GM21825 (cell line): ENCODE data around the gene HPD.
A peak's percentile ranks its signal among the peaks of the same experiment; 100 is the strongest.
"Not testable (repeated sequence)": the region's sequence is repeated elsewhere in the genome, so short reads cannot be mapped to it uniquely, and the experiment has no call there.

ENCODE experiments used
- ATAC-seq: cut with Tn5 transposase; IDR thresholded peaks from one replicate; pipeline ENCODE4 v1.9.1; 2021; ENCODE audit warnings: mild to moderate bottlenecking, moderate library complexity; ENCODE audit not compliant: unreplicated experiment

HPD gene

DNA sequence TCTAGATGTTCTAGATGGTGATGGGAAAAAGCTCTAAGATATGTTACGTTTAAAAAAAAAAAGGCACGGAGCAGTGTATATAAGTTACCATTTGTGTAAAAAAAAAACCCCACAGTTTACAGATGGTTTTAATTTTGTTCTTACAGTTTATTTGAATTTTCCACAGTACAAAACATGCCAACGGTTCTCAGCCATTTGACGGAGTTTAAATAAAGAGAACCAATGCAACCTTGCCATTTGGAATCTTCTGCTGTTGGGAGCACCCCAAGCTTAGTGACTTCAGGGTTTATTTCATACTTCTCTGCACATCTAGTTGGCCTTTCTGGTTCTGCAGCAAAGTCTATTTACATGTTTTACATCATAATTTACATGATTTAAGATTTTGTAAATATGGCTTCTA lies 7.7 kb upstream of the HPD start:
- no peak for ATAC-seq

DNA sequence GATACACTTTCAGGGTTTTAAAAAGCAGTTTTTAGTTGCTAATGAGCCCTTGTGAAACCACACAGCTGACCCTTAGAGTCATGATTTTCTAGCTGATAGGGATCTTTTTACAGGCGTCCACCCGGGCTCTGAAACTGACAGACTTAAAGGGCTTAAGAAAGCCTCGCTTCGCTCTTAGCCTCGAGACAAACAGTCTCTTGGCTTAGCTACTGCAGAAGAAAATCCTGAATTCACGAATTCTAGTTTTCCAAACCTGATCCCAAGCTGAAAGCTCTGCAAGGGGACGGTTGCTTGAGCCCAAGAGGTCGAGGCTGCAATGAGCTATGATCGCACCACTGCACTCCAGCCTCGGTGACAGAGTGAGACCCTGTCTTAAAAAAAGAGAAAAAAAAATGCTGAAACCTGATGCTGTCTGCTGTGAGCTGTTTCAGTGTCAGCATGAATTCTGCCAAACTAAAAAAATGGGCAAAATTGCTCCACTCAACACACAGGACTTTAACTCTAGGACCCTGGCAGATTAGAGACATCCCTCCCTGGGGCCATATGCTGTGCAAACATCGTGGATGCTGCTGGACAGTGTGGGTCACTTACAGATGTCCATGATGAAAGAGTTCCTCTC lies 3.1 kb upstream of the HPD start:
- no peak for ATAC-seq

DNA sequence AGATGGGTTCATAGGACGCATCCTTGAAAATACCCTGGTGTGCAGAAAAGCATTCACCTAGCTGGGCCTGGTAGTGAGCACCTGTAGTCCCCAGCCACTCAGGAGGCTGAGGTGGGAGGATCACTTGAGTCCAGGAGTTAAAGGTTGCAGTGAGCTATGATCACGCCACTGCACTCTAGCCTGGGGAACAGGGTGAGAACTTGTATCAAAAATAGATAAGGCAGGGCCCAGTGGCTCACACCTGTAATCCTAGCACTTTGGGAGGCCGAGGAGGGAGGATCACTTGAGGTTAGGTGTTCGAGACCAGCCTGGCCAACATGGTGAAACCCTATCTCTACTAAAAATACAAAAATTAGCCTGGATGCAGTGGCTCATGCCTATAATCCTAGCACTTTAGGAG lies 2.0 kb upstream of the HPD start:
- not testable (repeated sequence) for ATAC-seq

DNA sequence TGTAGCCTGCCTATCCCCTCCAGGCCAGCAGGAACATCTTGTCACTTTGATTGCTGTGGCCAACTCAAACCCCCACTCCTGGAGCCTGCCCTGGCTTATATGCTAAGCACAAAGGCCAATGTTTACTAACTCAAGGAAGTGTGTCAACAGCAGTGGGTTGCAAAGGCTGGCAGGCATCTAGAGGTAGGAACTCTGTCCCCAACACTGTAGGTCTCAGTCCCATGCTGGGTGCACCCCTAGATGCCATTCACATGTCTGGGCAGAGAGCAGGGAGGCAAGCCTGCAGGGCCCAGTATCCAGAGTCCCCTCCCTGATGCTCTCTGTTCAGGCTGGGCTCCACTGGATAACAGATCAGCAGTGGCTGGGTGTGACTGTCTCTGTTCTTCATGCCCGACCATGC lies 1.6 kb upstream of the HPD start:
- no peak for ATAC-seq

DNA sequence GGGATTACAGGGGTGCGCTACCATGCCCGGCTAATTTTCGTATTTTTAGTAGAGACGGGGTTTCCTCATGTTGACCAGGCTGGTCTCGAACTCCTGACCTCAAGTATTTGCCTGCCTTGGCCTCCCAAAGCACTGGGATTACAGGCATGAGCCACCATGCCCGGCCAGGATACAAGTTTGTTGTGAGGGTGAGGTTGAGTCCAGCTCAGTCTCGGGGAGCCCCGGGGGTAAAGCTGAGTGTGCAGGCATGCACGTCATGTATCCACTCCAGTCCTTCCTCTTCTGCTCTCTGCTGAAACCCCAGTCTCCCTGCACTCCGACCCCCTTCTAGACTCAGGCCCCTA lies 369 bp downstream of the HPD start:
- no peak for ATAC-seq

DNA sequence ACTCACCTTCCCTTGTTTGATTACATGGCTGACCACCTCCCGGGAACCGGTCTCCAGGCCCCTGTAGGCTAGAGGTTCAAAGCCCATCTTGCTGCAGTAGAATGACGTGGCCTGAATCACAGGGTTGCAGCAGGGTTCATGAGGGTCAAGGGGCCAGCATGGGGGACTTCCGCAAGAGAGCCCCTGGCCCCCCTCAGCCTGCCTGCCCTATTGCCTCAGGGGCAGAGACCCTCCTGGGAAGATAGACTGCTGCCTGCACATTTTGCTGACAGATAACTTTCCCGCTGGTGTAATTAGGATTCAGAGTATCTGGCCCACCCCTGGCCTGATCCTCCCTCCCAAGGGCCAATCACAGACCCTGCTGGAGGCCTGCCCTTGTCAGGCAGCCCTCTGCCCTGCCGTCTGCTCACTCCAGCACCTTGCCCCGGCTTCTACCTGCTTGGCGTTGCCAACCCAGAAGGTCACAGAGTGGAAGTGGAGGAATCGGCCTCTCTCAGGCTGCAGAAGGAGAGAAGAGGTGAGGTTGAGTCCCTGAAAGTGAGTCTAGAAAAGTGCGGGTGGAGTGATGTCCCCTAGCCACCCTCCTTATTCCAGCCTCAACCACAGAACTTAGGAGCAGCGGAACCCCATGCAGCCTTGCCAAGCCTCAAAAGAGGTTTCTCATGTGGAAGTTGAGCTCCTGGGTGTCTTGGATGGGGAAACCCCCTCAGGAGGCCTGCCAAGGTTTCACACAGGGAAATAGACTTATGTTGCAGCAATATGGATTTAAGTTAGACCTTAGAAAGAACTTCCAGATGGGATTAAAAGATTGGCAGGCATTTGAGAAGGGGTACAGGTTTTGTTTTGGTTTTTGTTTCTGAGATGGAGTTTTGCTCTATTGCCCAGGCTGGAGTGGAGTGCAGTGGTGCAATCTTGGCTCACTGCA lies 1.1 kb downstream of the HPD start:
- ATAC-seq = no peak

DNA sequence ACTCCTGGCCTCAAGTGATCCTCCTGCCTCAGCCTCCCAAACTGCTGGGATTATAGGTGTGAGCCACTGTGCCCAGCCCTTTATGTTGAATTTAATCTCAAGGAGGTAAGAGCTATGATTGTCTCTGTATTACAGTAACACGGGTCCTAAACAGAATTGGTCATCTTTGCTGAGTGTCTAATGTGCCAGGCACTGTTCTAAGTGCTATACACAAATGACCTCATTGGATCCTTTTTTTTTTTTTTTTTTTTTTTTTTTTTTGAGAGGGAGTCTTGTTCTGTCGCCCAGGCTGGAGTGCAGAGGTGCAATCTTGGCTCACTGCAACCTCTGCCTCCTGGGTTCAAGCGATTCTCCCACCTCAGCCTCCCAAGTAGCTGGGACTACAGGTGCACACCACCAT lies 6.3 kb downstream of the HPD start:
- ATAC-seq = not testable (repeated sequence)

DNA sequence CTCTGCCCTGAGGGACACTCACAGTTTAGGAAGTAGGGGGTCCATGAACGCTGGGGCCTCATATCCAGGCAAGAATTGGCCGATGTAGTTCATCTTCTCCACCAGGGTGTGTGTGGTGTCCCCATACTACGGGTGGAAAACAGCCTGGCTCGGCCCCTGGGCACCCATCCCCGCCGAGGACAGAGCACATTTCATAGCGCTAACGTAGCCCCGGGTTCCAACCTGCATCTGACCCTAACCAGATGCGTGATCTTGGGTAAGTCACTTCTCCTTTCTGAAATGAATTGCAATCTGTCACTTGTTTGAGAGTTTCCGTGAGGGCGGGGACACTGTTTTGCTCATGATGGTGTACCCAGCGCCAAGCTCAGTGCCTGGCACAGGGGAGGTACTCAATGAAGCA lies 9.0 kb downstream of the HPD start:
- no peak for ATAC-seq

DNA sequence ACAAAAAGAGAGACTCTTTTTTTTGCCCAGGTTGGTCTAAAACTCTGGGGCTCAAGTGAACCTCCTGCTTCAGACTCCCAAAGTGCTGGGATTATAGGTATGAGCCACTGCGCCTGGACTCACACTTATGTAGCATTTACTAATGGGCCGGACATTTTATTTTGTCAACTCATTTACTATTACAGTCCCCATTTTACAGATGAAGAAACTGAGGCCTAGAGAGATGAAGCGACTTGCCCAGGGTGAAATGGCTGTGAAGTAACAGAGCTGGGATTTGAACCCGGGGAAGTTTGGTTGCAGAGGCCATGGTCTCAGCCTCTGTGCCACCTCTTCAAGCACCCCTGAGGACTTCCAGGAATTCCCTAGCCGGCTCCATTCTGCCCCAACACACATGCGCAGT lies 9.4 kb downstream of the HPD start:
- ATAC-seq = no peak

DNA sequence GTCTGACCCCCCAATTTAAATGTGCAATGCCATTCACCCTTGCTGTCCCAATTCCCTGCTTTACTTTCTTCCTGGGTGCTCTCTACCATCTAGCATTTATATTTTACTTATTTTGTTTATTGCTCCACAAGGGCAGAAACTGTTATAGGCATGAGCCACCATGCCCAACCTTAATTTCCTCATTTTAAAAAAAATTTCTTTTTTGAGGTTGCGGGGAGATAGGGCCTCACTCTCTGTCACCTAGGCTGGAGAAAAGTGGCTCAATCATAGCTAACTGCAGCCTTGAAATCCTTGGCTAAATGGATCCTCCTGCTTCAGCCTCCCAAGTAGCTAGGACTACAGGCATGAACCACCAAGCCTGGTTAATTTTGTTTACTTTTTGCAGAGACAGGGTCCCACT lies 13.0 kb downstream of the HPD start:
- ATAC-seq = no peak

DNA sequence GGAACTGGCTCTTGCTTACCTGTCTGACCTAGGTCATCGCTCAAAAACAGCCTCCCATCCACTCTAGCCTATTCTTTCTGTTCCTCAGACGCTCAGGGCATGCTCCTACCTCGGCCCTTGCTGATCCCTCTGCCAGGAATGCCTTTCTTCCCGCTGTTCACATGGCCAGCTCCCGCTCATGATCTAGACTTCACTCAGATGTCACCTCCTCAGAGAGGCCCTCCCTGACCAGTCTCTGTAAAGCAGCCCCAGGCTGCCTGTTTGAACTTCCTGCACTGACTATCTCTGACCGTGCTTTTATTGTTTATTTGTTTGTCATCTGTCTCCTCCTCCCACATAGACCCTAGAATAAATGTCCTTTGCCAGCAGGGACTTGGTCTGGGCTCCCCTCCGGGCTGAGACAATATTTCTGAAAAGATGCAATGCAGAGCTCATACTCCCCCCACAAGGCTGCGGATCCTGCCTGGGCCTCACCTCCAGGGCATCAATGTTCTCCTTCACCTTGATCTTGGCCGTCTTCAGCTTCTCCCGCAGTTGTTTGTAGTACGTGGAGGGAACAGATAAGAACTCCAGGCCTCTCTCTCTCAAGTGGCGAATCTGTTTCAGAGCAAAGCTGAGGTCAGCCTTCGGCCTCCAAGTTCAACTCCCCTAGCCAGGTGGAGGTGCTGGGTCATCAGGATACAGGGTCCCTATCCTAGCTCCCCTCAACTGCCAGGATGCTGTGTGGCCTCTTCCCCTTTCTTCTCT lies 15.2 kb downstream of the HPD start:
- no peak for ATAC-seq

DNA sequence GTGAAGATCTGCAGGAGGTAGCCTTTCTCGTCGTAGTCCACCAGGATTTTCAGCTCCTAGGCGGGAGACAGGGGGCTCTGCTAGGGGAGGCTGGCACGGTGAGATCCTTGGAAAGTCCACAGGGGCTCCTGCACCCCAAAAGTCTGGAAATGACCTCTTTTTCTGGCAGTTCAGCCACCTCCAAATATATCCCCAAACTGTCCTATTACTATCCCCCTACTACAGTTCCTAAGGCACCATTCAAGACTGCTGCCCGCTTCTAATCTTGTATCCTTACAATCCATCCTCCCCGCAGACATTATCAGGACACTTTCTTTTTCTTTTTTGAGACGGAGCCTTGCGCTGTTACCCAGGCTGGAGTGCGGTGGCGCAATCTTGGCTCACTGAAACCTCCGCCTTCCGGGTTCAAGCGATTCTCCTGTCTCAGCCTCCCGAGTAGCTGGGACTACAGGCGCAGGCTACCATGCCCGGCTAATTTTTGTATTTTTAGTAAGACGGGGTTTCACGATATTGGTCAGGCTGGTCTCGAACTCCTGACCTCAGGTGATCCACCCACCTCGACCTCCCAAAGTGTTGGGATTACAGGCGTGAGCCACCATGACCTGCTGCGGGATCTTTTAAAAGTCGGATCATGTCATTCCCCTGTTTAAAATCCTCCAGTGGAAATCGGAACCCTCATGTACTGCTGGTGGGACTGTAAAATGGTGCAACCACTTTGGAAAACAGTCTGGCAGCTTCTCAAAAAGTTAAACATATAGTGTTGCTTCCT lies 18.5 kb downstream of the HPD start:
- no peak for ATAC-seq

DNA sequence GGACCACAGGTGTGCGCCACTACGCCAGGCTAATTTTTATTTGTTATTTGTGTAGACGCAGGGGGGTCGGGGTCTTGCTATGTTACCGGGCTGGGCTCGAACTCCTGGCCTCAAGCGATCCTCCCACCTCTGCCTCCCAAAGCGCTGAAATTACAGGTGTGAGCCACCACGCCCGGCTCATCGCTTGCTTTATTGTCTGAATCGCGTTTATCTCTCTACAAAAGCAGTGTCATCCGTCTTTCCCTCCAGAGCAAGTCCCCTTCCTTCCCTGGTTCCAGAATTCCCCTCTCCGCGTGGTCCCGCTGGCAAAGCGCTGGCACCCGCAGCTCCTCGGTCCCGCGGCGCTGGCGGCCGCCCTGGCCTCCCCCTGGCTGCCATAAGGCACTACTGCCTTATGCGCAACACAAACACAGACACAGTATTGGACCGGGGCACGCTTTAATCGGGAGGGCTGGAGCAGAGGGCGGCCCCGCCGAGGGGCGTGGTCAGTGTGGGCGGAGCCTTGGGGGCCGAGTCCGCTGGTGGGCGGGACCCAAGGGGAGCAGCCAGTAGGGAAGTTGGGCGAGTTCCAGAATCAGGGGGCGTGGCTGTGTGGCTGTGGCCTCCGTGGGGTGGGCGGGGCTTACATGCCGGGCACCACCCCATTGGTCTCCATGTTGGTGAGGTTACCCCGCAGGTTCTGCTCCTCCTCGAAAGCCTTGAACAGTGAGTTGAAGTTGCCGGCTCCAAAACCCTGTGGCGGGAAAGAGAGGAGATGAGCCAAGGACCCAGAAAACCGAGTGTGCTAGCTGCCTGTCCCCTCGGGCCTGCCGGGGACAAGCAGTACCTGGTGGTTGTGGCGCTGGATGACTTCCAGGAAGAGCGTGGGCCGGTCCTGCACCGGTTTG lies 19.3 kb downstream of the HPD start:
- ATAC-seq = peak; percentile 95

DNA sequence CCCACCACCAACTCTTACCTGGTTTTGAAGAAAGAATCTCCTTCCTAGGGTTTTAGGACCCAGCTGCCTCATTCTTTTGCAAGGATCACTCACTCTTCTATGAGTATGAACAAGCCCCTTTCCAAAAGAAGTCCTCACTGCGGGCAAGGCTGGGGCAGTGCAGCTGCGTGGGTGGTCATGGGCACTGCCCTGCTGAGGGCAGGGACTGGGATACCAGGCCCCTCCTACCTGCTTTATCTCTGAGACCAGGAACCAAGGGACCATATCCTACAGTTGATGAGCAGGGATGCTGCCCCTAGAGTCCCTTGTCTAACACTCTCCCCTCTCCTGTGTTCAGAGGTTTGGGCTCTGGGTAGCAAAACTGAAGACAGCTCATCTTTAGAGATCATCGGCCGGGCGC lies 20.5 kb downstream of the HPD start:
- no peak for ATAC-seq

DNA sequence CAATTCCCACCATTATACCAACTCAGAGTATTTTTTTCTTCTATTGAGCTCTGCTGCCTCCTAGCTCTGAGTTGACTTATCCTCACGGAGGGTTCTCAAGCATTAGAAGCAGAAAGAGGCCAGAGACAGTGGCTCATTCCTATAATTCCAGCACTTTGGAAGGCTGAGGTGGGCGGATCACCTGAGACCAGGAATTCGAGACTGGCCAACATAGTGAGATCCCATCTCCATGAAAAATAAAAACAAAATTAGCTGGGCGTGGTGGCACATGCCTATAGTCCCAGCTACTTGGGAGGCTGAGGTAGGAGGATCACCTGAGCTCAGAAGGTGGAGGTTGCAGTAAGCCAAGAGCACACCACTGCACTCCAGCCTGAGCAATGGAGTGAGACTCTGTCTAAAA lies 21.0 kb downstream of the HPD start:
- ATAC-seq = no peak

DNA sequence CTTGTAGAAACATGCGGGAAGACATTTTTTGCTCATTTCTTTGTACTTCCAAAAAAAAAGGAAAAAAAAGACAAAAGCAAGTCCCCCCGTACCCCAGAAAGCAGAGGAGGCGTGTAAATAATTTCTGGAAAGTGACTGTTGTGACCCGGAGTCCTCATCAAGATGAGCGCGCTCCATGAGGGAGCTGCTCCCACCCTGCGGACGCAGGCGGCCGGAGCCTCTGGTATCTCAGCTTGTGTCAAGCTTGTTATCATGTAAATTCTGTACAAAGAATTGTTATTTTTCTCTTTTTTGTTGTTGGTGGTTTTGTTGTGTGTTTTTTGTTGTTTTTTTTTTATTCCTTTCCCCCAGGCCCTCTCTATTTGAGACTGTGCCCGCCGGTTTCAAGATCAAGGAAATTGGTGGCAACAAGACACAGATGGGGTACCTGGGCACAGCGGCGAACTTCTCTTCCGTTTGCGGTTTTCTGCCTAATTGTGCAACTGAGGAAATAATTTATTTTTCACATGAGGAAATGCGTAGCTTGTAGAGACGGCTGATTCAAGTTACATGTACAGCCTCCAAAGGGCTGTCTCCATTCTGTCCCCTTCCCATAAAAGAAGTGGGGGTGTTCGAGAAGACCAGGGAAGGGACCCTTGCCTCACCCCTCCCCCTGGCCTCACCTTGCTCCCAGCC lies 27.0 kb downstream of the HPD start:
- ATAC-seq = no peak

DNA sequence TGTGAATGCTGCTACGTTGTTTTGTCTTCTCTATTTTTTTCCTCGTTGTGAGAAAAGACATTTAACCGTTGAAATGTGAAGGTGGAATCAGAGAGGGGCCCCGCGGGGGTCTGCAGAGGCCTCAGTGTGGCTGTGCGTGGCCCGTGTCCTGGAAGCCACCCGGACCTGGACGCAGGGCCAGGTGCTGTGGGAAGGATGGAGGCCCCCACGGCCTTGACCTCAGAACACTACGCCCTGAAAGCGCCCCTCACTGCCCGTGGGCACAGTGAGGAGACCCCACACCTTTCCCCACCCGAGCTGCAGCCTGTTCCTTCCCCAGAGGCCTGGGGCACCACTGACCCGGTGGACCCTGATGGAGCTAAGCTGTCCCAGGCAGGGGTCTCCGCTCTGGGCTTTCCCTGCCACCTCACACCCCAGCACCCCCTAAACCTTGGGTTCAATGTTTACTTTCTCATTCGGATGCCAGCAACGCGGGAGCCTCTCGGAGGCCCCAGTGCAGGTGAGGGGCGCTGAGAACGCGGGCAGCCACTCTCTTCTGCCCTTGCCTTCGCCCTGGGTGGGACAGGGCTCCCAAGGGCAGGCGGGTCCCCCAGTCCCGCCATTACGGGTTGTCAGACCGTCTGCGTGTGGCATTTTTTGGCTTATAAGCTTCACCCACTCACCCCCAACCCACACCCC lies 27.9 kb downstream of the HPD start:
- ATAC-seq = no peak

DNA sequence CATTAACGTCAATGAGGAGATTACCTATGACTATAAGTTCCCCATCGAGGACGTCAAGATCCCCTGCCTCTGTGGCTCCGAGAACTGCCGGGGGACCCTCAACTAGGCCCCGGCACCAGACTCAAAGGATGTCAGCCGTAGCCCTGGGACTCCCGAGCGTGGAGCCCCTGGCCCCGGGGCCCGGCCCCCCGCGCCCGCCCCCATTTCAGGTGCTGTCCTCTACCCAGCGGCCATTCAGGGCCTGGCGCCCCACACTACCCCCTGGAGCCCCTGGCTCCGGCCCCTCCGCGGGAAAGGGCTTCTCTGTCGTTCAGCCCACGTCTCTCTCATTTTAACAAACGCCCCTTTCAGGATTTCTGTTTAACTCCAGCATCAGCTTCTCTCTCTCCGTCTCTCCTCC lies 28.5 kb downstream of the HPD start:
- ATAC-seq = no peak

DNA sequence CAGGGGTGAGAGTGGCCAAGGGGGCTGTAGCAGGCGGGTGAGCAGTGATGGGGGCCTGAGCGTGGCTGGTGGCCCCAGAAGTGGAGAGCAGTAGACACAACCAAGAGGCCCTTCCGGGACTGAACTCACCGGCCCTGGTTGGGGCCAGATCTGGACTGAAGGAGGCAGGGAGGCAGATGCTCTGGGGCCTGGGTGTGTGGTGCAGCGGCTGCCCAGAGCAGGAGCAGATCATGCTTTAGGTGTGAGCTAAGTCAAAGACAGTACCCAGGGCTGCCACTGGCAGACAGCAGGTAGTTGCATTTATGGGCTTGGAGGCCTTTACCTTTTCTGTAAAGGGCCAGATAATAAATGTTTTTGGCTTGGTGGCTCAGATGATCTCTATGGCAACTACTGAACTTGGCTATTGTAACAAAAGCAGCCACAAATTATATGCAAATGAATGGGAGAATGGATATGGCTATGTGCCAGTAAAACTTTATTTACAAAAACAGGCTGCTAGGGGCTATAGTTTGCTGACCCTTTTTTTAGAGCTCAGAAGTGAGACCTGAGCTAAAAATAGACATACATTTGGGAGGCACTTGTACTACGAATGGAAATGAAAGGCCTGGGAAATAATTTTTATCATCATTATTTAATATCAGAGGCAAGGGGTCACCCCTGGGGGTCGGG lies 29.3 kb downstream of the HPD start:
- ATAC-seq = no peak
